Hematopoietic multipotent progenitor cell treated with erythropoietin and hydrocortisone succinate and interleukin-3 and kit ligand, for 6 days (in vitro differentiated cells): ENCODE measurements around the gene SEC31B.

Experiments
- DNase-seq: peaks from one replicate; pipeline ENCODE4 v3.0.0-alpha.2; 2015

The SEC31B gene

DNA sequence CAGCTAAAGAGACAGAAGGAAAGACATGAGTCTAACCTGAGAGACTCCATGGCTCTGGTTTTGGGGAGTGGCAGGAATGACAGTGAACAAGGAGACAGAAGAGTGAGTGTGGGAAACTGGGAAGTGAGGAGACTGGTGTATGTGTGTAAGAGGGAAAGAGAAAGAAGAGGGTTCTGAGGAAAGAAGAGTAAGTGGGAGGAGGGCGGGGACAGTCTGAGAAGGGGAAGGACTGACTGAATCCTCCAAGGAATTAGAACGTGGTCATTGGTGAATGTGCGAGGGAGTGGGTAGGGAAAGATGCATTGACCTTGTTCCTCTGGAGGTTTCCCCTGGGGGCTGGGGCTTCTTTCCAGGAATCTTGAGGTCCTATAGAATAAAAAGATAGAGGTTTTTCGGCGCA lies 30.3 kb downstream of the SEC31B start:
- no peak for DNase-seq

DNA sequence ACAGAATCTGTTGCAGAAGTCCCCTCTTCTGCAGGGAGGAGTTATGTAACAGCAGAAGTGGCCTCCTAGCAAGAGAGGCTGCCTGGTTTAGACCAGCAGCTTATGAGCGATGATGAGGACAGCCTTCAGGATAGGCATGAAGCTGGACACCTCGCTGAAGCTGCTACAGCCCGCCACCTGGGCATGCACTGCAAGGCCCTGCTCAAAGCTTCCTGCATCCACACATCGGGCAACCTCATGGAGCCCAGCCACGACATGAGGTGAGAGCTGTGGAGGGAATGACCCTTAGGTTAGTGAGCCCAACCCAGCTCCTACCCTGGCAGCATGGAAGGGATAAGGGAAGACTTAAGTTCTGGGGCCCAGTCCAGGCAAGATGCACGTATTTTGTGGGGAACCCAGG lies 32.1 kb downstream of the SEC31B start:
- DNase-seq: no peak

DNA sequence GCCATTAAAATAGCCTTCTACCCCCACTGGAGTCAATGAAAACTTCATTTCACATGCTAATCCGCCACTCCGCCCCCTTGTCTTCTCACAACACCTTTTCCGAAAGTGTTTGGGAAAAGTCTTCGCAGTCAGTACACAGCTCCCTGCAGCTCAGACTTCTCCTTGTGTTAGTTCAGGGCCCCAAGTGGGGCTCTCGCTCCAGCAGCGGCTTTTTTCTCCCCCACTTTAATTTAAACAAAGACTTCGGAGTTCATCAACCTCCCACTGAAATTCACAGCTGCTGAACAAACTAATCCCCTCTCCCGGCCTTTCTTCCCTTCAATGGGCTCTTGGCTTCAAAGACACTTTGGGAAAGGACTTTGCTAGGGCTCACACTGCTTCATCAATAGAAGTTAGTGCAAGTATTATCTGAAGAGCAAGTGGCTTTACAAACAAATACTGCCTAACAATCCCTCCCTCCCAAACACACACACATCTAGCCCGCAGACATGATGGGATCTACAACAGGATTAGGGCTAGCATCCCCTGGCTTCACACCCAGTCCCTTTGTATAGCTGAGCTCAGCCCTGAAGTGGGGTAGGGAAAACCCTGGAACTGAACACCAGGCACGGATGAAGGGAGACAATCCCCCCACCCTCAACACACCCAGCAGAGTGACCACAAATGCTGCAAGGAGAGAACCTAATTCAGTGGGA lies 33.7 kb downstream of the SEC31B start:
- no peak for DNase-seq

DNA sequence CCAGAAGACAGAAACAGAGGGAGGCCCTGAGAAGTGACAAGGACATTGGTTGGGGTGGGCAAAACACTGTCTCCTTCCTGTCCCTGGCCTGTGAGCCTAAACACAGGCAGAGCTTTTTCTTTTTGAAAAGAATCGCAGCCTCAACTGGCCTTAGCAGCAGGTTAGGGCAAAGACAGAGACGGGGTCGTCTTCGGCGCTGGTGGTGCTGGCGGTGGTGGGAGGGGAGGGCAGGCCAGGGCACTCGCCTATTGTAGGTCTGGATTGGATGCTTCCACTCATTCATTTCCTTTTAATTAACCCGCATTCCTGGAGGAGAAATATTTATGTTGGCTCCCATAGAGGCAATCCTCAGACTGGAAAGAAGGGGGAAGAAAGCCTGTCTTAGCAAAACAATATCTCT lies 34.3 kb downstream of the SEC31B start:
- DNase-seq: no peak

GRCh38 chr10:100483876-100484666 lies 35.6 kb downstream of the SEC31B start:
- DNase-seq: no peak

- no peak for DNase-seq
These were observed 36.9 kb downstream of the SEC31B start for GRCh38 chr10:100482834-100483185.

DNA sequence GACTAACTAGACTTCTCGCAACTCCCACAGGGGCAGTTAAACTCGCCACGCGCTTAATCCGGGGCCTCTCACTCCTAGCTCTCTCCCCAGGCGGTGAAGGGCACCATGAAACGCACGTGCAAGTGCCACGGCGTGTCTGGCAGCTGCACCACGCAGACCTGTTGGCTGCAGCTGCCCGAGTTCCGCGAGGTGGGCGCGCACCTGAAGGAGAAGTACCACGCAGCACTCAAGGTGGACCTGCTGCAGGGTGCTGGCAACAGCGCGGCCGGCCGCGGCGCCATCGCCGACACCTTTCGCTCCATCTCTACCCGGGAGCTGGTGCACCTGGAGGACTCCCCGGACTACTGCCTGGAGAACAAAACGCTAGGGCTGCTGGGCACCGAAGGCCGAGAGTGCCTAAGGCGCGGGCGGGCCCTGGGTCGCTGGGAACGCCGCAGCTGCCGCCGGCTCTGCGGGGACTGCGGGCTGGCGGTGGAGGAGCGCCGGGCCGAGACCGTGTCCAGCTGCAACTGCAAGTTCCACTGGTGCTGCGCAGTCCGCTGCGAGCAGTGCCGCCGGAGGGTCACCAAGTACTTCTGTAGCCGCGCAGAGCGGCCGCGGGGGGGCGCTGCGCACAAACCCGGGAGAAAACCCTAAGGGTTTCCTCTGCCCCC lies 37.4 kb downstream of the SEC31B start:
- DNase-seq: peak; percentile 75

GRCh38 chr10:100481462-100482081 lies 38.1 kb downstream of the SEC31B start:
- DNase-seq: peak; percentile 92

DNA sequence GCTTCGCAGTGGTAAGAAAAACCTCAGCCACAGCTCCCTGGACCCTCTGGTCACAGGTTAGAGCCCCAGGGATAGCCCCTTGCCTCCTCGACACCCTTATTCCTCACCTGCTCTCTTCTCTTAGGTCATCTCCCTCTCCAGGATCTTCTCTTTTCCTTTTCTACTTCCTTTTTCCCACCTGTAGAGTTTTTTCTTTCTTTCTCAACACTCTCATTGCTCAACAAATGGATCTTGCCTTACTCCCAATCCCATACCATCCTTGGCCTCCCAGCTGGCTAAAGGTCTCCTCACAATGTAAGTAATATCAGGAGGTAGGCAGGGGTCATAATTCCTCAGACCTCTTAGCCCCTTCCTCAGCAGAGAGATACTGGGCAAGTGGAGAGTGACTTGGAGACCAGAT lies 39.7 kb downstream of the SEC31B start:
- no peak for DNase-seq

DNA sequence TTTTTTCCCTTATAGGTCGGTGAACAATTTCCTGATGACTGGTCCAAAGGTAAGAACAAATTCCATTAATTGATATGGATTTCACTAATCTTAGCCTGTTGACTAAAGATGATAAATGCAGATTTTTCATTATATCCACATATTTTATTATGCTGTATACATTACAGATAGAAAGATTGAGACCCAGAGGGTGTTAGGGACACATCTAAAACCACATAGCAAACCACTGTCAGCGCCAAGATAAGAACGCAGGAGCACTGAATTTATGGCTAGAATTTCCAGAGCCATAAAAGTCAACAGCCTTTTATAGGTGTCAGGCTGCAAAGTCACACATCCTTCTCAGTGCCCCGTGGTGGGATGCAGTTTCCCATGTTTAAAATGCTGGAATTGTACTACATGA lies 40.6 kb downstream of the SEC31B start:
- DNase-seq: peak; percentile 23

GRCh38 chr10:100477970-100478369 lies 41.7 kb downstream of the SEC31B start:
- DNase-seq: no peak

DNA sequence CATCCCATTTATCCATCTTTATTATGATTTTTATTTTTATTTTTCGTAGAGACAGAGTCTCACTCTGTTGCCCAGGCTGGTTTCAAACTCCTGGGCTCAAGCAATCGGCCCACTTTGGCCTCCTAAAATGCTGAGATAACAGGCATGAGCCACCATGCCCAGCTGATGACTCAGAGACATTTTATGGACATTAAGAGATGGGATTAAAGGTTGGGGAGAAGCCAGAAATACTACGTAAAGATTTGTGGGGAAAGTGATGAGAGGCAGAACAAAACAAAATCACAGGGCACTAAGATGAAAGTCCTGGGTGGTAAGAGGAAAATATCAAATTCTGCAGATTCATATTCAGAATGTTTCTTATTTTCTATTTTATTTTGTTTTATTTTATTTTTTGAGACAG lies 49.3 kb downstream of the SEC31B start:
- no peak for DNase-seq

- no peak for DNase-seq
These were observed 49.9 kb downstream of the SEC31B start for GRCh38 chr10:100469756-100470155.

GRCh38 chr10:100468978-100469377 lies 50.7 kb downstream of the SEC31B start:
- no peak for DNase-seq

DNA sequence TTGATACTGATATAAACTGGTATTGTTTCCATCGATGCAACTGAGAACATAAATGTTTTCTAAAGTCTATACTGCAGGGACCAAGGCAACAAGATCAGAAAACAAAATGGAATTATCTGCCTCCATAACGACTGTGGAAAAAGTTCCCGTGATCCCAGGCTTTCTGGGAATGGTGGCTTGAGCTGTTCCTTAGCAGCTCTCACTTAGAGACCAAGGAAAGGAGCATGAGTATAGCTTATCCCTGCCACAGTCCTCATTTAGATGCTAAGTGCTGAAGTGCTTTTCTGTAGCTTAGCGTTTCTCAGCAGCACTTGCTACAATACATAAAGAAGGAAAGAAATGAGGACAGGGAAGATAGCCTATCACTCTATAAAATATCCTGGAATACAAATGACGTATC lies 51.3 kb downstream of the SEC31B start:
- no peak for DNase-seq

- DNase-seq: no peak
These were observed 57.0 kb downstream of the SEC31B start, which contains the start of gene WNT8B for GRCh38 chr10:100462709-100463108. WNT8B (plus strand) TSS chr10:100463009; CDS start chr10:100463169, 160 bp downstream.

GRCh38 chr10:100448951-100449350 lies 70.7 kb downstream of the SEC31B start:
- DNase-seq: no peak

DNA sequence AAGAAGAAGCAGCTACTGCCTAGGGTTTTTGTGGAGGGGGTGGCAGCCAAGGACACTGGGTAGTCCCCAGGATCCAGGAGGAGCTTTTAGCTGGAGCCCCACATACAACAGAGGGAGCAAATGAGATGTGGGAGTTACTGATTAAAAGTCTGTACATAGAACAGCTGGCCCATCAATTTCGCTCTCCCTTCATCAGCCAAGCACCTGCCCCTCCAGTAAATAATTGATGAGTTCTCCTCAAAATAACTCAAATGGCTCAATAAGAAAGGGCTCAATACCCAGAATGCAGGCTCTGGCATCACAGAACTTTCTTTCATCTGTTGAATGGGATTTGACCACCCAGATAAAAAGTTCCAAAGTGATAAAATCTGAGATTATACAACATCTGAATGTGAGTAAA lies 72.0 kb downstream of the SEC31B start:
- no peak for DNase-seq

- DNase-seq: no peak
These were observed 73.4 kb downstream of the SEC31B start for GRCh38 chr10:100446130-100446761.

DNA sequence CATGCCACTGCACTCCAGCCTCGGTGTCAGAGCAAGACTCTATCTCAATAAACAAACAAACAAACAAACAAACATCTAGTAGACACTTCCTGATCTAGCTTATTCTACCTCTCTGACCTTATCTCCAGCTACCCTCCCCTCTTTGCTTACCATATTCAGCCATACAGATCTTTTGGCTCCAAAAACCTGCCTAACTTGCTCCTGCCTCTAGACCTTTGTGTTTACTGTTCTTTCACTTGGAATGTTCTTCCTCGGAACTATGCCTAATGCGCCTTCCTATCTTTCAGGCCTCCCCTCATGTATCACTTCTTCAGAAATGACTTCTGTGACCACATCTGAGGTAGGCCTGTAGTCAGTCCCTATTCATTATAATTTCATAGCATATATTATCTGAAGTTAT lies 77.1 kb downstream of the SEC31B start:
- no peak for DNase-seq

DNA sequence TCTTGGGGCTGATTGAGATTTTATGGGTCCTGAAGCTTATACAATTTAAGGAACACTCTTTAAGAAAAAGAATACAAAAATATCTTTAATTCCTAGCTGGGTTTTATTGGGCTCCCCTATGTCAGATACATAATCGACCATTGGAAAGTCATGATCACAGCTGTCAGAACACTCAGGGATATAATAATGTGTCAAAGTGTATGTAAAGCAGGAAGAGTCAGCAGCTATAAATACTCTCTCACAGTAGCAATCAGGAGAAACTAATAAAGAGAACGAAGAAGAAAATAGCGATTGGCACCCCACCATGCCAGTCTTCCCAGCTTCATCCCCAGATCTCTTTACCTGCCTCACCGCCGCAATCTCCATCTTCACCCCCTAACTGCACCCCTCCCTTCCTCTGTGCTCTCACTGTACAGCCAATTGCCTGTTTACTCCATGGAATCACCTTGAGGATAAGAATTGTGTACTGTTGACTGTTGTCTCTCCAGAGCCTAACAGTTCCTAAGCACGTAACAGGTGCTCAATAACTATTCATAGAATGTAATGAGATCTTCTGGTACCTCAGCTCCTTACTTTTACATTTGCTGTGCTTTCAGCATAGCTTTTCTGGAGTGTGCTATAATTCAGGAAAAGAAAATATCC lies 80.9 kb downstream of the SEC31B start:
- DNase-seq: no peak
